Tibial artery (tissue), 4 donors: ENCODE results near the gene JAM3.

ENCODE experiments used
- DNase-seq, 2 donors: peaks; one replicate each; pipeline ENCODE4 v3.0.0-alpha.2; 2019
- H3K27ac ChIP-seq, 2 donors: fragments of 200-600 bp; sonication (generic) in 1 of 2; 1 replicate in 1 of 2; 2 replicates in 1 of 2; pipeline ENCODE4 v1.5.1; 2018 to 2019; ENCODE audit warnings: mild to moderate bottlenecking in 1 of 2
- H3K27me3 ChIP-seq, 2 donors: fragments of 200-600 bp; sonication (generic) in 1 of 2; one replicate each; pipeline versions ENCODE4 v1.5.1 to v1.6.0; 2016 to 2019
- H3K36me3 ChIP-seq, 3 donors: fragments of 200-600 bp; sonication (generic) in 2 of 3; one replicate each; pipeline ENCODE4 v1.5.1; 2016 to 2019; ENCODE audit warnings: mild to moderate bottlenecking in 2 of 3
- H3K4me1 ChIP-seq, 4 donors: fragments of 200-600 bp; sonication (generic) in 2 of 4; 1 replicate in 3 of 4; 2 replicates in 1 of 4; pipeline ENCODE4 v1.5.1; 2016 to 2019
- H3K4me3 ChIP-seq, 2 donors: fragments of 200-600 bp; sonication (generic) in 1 of 2; 1 replicate in 1 of 2; 2 replicates in 1 of 2; pipeline ENCODE4 v1.5.1; 2018 to 2019; ENCODE audit warnings: mild to moderate bottlenecking in 2 of 2
- H3K9me3 ChIP-seq, 3 donors: fragments of 200-600 bp; sonication (generic) in 1 of 3; one replicate each; pipeline ENCODE4 v1.5.1; 2016 to 2019
- intact Hi-C: fragments of 100-400 bp; cut with DNase I; formaldehyde crosslinking; loops from one replicate; pipeline ENCODE4 v1.15.0; 2023; ENCODE audit warnings: low total_unique reads
- TF ChIP-seq, protein P1 (sequence below), 2 experiments: fragments of 200-600 bp in 1 of 2; fragments of 450-650 bp in 1 of 2; IDR thresholded peaks; one replicate each; pipeline ENCODE4 v1.5.1; 2017 to 2019; ENCODE audit warnings: antibody characterized with exemption in 2 of 2, mild to moderate bottlenecking in 1 of 2, moderate library complexity in 1 of 2

JAM3 gene

DNA sequence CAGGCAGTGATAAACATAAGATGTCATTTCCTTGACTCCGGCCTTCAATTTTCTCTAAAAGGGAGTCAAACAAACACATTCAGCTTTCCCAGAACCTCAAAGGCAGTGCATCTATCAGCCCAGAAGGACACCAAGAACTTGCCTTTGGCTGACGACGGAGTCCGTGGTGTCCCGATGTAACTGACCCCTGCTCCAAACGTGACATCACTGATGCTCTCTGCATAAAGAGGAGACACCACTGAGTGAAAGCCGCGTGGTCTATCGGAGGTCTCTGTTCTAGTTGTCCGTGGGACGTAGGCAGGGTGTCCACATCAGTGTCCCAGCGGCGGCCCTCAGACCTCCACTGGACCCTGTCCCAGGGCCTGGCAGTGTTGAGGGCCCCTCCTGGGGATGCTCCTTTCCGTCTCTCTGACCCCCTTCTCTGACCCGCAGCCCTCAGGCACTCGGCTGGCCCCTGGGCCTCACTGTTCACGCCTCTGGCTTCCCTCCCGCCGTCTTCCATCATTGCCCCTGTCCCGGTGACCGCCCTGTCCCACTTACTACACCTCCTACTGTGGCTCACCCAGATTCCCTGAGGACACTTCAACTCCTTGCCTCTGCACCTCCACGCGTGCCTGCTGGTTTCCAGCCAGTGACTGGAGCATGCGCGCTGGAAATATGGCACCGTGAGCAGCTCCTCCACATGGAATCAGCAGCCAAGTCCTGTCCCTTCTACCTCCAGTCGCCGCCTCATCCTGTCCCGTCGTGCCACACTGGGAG lies 84.5 kb downstream of the JAM3 start:
- Histone ChIP-seq H3K27me3 (no peaks in the 10 kb centered on the region), H3K36me3 (peaks cover 51 to 94% (median 52%) of the 10 kb centered on the region in 3 donors), H3K4me3 (no peak overlapping the region), H3K9me3 (no peaks in the 10 kb centered on the region), H3K4me1 (peaks cover 0 to 5% (median under 1%) of the 10 kb centered on the region in 4 donors), H3K27ac (no peak overlapping the region)
- TF ChIP-seq, protein P1, sequence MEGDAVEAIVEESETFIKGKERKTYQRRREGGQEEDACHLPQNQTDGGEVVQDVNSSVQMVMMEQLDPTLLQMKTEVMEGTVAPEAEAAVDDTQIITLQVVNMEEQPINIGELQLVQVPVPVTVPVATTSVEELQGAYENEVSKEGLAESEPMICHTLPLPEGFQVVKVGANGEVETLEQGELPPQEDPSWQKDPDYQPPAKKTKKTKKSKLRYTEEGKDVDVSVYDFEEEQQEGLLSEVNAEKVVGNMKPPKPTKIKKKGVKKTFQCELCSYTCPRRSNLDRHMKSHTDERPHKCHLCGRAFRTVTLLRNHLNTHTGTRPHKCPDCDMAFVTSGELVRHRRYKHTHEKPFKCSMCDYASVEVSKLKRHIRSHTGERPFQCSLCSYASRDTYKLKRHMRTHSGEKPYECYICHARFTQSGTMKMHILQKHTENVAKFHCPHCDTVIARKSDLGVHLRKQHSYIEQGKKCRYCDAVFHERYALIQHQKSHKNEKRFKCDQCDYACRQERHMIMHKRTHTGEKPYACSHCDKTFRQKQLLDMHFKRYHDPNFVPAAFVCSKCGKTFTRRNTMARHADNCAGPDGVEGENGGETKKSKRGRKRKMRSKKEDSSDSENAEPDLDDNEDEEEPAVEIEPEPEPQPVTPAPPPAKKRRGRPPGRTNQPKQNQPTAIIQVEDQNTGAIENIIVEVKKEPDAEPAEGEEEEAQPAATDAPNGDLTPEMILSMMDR (IDR thresholded peaks at IDR 0.05) = no peak
- DNase-seq = no peak
- intact Hi-C loops = no loop called here

DNA sequence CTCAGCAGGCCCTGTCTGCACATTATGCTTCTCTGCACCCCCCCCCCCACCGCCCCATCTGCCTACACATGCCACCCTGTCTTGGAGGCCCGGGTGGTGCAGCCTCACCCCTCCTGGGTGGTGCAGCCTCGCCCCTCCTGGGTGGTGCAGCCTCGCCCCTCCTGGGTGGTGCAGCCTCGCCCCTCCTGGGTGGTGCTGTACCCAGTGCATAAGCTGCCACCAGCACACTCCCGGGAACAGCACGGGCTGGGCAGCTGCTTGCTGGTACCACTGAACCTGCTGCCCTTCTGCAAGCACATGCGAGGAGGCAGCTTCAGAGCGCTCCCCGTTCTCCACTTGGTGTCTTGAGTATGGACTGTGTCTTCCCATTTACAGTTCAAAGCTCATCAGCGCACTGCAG lies 85.6 kb downstream of the JAM3 start:
- Histone ChIP-seq H3K4me1 (peaks cover 0 to 5% (median 0%) of the 10 kb centered on the region in 4 donors), H3K9me3 (no peaks in the 10 kb centered on the region), H3K27me3 (no peaks in the 10 kb centered on the region), H3K27ac (no peak overlapping the region), H3K36me3 (peaks cover 43 to 94% (median 49%) of the 10 kb centered on the region in 3 donors), H3K4me3 (no peak overlapping the region)
- intact Hi-C loops = no loop called here
- DNase-seq = no peak
- TF ChIP-seq, protein P1 (IDR thresholded peaks at IDR 0.05) = no peak

DNA sequence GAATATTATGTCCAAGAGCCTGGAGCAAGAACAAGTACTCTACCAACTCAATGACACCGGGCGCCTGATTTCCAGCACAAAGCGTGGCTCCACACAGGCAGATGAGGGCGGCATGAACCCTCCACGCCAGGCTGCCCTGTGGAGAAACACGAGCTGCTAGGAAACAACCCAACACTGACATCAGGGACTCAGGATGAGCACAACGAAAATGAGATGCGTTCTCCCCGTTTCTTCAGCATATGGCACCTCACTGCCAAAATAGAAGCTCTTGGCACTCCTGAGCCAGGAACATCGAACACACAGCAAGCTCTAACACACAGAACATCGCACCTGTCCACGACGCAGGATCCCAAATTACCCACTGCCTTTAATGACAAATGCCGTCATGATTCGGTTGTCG lies 86.6 kb downstream of the JAM3 start:
- DNase-seq = no peak
- Histone ChIP-seq H3K27me3 (no peaks in the 10 kb centered on the region), H3K27ac (no peak overlapping the region), H3K4me1 (peaks cover 0 to 5% (median 0%) of the 10 kb centered on the region in 4 donors), H3K36me3 (peaks cover 50 to 98% (median 52%) of the 10 kb centered on the region in 3 donors), H3K9me3 (no peaks in the 10 kb centered on the region), H3K4me3 (no peak overlapping the region)
- TF ChIP-seq, protein P1 (IDR thresholded peaks at IDR 0.05) = no peak
- intact Hi-C loops = no loop called here

DNA sequence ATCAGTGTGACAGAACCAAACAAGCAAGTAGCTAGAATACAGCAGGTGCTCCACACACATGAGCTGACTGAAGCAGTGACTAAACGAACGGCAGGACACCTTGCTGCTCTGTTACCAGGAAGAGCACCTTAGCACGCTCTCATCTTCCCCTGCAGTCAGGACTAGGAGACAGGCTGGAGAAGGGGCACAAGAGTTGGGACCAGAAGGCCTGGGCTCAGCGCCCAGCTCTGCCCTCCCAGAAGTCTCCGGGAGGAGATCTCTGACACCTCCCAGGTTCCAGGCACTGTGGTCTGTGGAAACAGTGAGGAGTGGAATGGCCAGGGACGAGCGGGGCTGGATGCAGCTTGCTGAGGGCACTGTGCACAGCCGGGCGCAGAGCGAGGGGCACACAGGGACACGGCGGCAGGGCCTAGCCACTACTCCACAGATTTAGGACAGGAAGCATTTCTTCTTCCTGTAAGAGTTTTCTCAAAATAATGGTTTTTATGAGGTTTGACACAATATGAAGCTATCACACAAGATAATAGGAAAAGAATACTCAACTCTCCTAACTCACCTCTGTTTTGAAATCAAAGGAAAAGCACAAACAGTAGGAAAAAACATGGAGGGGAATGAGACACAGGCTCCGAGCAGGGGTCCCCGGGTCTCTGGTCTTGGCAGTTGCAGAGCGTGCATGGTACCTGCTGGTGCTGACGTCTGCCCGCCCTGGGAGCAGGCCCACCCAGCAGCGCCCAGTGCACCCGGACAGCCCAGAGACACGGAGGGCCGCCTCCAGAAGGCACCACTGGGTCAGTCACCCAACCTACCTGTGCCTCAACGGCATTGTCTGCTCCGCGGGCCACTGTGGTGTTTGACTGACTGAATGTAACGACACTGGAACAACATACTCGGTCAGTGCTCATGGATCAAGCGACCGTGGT lies 87.3 kb downstream of the JAM3 start:
- TF ChIP-seq, protein P1 (IDR thresholded peaks at IDR 0.05) = no peak
- Histone ChIP-seq H3K4me1 (peaks cover 0 to under 1% (median 0%) of the 10 kb centered on the region in 4 donors), H3K9me3 (no peaks in the 10 kb centered on the region), H3K36me3 (peaks cover 48 to 96% (median 56%) of the 10 kb centered on the region in 3 donors), H3K4me3 (no peak overlapping the region), H3K27me3 (no peaks in the 10 kb centered on the region), H3K27ac (no peak overlapping the region)
- intact Hi-C loops = no loop called here
- DNase-seq = no peak

DNA sequence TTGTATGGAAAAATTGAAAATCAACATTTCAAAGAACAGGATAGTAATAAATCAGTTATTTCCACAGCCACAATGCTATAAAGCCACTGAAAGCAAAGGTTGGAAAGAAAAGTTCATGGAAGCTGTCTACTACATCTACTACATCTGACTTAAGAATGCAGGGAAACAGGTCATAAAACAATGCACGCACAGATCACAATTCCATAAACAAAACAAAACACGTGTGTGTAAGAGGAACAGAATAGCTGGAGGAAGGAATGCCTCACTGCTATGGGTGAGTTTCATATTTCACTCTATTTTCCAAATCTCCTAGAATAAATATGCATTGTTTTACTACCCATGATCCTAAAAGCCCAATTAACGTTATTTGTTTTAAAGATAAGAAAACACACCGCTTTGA lies 88.6 kb downstream of the JAM3 start:
- H3K36me3 ChIP-seq = peaks cover 49 to 93% (median 55%) of the 10 kb centered on the region in 3 donors

More for the DNA sequence above, 88.6 kb downstream of the JAM3 start:
- TF ChIP-seq, protein P1 (IDR thresholded peaks at IDR 0.05) = no peak
- Histone ChIP-seq H3K27me3 (no peaks in the 10 kb centered on the region), H3K4me1 (no peaks in the 10 kb centered on the region), H3K27ac (no peak overlapping the region), H3K9me3 (no peaks in the 10 kb centered on the region), H3K4me3 (no peak overlapping the region)
- DNase-seq = no peak
- intact Hi-C loops = no loop called here
